NCI-H2227 (cell line): ENCODE measurements around the gene GRM8.

Source experiments
- DNase-seq: peaks from one replicate; lab custom pipeline; 2025; ENCODE audit not compliant: unreplicated experiment; lab: John Stamatoyannopoulos, UW

Gene GRM8

GRCh38 chr7:127151379-127151778 is 101.4 kb downstream of the GRM8 start:
- DNase-seq: no peak

GRCh38 chr7:127150543-127150942 is 102.2 kb downstream of the GRM8 start:
- no peak for DNase-seq

GRCh38 chr7:127146746-127147536 is 105.8 kb downstream of the GRM8 start:
- no peak for DNase-seq

GRCh38 chr7:127137146-127137545 is 115.6 kb downstream of the GRM8 start:
- DNase-seq: no peak

- DNase-seq: no peak
Measured at GRCh38 chr7:127135871-127136485, 116.8 kb downstream of the GRM8 start.

- no peak for DNase-seq
Measured at GRCh38 chr7:127123220-127123619, 129.5 kb downstream of the GRM8 start.

- DNase-seq: no peak
Measured at GRCh38 chr7:127119517-127119916, 133.2 kb downstream of the GRM8 start.

GRCh38 chr7:127114742-127115265 is 137.9 kb downstream of the GRM8 start:
- DNase-seq: no peak

GRCh38 chr7:127107601-127108007 is 145.1 kb downstream of the GRM8 start:
- no peak for DNase-seq

GRCh38 chr7:127093340-127093739 is 159.4 kb downstream of the GRM8 start:
- DNase-seq: no peak

GRCh38 chr7:127091620-127092019 is 161.1 kb downstream of the GRM8 start:
- no peak for DNase-seq

GRCh38 chr7:127089146-127089545 is 163.6 kb downstream of the GRM8 start:
- DNase-seq: no peak

GRCh38 chr7:127081539-127081938 is 171.2 kb downstream of the GRM8 start:
- no peak for DNase-seq

GRCh38 chr7:127080576-127080975 is 172.2 kb downstream of the GRM8 start:
- DNase-seq: no peak

GRCh38 chr7:127066974-127067373 is 185.8 kb downstream of the GRM8 start:
- no peak for DNase-seq

- no peak for DNase-seq
Measured at GRCh38 chr7:127059475-127059874, 193.3 kb downstream of the GRM8 start.

- no peak for DNase-seq
Measured at GRCh38 chr7:127057918-127058317, 194.8 kb downstream of the GRM8 start.

- DNase-seq: no peak
Measured at GRCh38 chr7:127056202-127056601, 196.5 kb downstream of the GRM8 start.

- no peak for DNase-seq
Measured at GRCh38 chr7:127047521-127047920, 205.2 kb downstream of the GRM8 start.

- no peak for DNase-seq
Measured at GRCh38 chr7:127041689-127042452, 210.9 kb downstream of the GRM8 start.

- DNase-seq: no peak
Measured at GRCh38 chr7:127040042-127040441, 212.7 kb downstream of the GRM8 start.

GRCh38 chr7:127039541-127039940 is 213.2 kb downstream of the GRM8 start:
- DNase-seq: no peak
